ENCODE data around the gene AFAP1.

The AFAP1 gene

DNA sequence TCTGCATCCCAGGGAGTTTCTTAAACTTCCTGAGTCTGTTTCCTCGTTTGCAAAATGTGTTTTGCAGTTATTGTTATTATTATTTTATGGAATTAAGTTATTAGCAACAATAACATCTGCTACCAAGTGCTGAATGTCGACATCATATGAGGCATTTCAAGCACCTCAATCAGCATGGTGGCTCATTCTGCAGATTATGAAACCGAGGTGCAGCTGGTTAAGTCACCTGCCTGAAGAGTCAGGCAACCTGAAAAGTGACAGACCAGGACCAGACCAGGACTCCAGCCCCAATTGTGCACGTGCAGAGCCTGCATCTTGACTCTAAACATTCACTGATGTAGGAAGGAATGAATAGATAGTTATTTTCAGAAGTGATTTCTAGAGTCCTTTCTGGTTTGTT is 99.8 kb downstream of the AFAP1 start:
- DNase-seq, result no peak

DNA sequence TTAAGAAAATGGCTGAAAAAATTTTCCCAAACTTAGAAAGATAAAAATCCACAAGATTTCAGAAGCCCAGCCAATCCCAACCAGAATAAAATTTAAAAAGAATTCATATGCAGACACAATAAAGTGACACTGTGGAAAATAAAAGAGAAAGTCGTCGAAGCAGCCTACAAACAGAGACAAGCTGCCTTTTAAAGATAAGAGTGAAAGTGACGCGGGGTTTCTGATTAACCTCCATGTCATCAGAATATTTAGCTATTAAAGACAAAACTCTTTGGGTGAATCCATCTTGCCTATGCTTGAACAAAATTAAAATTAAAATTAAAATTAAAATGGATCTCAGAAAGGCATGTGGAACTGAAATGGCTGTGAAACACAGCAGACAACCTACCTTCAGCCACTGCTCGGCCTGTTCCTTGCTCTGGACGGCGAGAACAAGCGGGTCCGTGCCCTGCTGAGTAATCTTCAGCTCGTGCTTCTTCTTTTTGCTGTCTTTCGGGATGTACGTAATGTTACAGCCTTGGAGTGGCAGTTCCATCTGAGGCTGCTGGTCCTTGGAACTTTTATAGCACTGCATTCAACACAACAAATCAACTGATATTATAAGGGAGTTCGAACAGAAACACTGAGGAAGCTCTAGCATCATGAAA is 101.4 kb downstream of the AFAP1 start:
- DNase-seq, result no peak

DNA sequence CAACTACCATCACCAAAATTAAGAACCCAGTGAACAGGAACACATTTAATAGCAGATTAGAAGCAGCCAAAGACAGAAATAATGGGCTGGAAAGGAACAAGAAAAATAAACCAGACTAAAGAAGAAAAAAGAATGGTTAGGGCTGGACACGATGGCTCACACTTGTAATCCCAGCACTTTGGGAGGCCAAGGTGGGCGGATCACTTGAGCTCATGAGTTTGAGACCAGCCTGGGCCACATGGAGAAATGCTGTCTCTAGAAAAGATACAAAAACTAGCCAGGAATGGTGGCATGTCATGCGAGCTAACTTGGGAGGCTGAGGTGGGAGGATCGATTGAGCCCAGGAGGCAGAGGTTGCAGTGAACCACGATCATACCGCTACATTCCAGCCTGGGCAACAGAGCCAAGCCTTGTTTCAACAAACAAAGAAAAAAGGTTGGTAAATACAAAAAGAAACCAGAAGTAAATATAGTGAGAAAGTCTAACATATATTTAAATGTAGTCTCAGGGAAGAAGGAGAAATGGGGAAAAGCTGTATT is 102.0 kb downstream of the AFAP1 start:
- DNase-seq, result no peak

DNA sequence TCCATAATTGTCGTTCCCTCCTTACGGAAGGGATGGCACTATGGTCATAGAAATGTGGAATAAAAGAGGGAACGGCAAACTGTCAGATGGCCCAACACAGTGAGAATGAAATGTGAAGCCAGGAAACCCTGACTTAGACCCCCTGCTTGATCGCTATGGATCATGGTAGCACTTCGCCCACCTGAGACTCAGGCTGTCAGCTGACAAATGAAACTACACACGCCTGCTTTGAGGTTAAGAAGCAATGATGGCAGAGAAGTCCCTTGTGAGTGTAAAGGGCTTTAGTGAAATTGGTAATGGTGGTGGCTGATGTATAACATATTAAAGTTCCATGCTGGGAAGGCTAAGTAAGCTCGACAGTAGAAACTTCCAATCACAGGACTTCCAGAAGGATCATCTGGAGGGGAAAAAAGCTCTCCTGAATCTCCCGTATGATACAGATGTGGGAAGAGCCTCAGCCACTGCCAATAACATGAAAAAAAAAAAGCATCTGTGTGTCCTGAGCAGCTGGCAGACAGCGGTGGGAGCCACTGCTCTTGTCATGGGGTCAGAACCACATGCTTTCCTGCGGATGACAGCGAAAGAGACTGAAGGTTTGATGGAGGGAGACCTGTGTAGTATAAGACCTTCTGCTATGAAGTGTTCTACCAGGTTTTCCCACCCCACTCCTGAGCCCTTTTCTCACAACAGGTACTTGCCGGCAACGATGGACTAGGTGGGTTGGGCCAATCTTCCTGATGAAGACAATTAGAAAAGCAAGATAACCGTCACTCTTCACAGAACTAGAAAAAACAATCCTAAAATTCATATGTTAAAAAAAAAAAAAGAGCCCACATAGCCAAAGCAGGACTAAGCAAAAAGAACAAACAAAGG is 107.6 kb downstream of the AFAP1 start:
- no peak for DNase-seq

DNA sequence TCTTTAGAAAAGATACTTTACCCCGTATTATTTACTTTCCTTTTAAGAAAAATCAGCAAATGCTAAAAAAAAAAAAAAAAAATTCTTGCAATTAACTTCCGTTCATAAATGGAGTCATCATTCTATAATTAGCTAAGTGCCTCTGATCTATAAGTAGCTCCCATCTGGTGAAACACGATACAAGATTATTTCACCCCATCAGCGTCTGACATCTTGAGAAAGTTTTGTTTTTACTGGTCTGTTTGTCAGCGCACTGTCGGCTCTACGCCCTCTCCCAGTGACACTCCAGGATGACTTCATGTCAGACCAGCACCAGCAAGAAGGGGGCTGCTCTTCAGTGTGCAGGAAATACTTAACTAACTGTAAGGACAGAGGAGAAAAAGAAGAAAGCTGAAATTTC is 108.3 kb downstream of the AFAP1 start:
- DNase-seq, result no peak

DNA sequence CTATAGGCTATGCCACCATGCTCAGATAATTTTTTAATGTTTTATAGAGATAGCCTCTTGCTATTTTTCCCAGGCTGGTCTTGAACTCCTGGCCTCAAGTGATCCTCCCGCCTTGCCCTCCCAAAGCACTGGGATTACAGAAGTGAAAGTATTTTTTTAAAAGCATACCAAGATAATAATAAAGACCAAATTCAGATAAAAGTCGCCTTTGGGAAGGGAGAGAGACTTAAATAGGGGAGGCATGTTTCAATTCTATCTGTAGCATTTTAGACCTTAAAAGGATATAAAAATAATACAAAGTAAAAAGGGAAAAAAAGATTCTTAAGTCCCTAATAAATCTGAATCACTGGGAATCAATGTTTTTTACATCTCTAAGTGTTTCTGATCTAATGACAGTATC is 108.9 kb downstream of the AFAP1 start:
- no peak for DNase-seq

DNA sequence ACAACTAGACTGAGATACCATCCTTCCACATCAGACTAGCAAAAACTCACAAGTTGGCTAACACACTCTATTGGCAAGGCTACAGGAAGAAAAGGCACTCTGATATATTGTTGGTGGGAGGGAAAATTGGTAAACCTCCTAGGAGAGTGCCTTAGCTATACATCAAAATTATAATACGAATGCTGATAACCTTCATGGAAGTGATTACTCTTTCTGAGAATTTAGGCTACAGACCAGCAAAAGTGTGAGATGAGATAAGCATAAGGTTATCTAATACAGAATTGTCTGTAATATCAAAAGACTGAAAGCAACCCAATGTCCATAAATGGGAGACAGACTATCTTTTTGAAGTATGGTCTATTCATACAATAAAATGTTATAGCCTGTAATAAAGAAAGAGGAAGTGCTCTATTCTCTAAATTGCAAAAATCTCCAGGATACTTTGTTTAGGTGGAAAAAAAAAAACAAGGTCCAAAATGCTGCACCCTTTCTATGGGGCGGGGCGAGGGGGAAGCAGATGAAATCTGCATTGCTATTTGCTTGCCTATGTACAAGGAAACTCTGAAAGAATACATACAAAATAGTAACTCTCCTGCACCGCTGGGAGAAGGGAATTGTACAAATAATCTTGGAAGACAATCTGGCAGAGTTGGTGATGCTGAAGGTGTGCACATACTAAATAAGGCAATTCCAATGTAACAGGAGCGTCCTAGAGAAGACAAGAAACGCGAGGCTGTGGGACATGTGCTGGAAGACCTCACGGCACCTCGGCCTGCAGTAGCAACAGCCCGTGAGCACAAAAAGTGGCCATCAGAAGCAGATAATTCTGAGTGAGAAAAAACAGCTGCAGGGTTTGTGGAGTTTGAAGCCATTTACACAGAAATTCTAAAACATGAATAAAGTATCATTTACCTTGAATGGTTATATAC is 109.7 kb downstream of the AFAP1 start:
- no peak for DNase-seq

DNA sequence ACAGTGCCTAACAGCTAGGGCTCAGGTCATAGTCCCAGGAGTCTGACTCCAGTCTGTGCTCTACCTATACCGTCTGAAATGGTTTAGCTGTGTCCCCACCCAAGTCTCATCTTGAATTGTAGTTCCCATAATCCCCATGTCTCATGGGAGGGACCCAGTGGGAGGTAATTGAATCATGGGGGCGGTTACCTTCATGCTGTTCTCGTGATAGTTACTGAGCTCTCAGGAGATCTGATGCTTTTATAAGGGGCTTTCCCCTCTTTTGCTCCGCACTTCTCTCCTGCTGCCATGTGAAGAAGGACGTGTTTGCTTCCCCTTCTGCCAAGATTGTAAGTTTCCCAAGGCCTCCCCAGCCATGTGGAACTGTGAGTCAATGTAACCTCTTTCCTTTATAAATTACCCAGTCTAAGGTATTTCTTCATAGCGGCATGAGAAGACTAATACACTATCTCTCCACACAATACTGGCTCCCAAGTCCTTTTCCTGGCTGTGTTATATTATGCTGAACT is 110.8 kb downstream of the AFAP1 start:
- no peak for DNase-seq

DNA sequence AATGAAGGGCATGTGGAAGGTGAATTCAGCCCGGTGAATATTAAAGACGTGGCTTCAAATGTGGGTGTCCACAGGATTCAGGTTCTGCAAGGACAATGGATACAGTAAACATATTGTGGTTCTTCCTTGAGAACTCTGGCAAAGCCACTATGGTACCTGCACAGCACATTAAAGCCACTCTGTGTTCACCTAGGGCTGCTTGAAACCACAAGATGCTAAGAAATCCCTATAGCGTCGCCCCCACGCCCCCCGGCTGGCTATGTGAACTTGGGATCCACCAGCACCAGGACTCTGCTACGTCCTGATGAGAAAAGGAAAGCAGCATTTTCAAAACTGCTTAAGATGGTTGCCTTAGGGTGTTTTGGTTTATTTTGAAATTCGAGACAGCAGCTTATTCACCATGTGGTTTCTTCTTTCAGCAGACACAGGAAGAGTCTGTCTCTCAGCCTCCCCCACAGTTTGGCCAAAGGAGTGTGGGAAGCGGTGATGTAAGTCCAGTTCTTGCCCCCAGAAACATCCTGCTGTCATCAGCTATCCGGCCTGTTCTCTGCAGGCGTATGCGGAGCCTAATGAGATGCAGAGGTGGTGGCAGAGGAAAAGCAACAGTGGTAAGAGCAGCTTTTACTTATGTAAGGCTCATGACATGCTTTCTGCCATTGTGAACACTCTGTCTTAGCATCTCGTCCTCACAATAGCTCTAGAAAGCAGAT is 111.5 kb downstream of the AFAP1 start:
- no peak for DNase-seq

DNA sequence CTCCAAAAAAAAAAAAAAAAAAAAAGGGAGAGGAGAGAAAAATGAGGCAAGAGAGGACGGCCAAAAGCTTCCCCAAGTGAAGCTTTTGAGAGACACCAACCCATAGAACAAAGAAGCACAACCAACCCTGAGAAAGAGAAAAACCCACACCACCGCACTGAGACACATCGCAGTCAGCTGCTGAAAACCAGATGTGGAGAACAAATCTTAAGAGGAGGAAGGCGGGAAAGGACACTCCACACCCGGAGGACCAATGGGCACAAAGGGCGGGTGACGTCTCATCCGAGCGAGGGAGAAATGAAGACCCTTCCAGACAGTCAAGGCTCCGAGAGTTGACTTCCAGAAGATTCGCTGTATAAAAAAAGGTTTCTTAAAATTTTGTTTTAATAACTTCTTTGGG is 112.1 kb downstream of the AFAP1 start:
- DNase-seq, result no peak

DNA sequence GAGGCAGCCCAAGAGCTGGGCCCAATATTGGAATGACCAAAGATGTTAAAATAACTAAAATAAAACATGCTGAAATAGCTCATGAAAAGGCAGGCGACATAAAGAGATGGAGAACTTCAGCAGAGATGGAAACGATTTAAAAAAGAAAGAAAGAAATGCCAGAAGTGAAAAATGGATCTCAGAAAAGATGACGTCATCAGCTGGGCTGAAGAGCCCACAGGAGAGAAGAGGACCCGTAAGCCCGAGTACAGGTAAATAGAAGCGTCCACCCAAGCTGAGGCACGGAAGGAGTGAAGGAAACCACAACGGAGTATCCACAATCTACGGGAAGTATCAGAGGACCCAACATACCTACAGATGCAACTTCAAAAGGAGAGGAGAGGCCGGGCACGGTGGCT is 112.8 kb downstream of the AFAP1 start:
- no peak for DNase-seq

DNA sequence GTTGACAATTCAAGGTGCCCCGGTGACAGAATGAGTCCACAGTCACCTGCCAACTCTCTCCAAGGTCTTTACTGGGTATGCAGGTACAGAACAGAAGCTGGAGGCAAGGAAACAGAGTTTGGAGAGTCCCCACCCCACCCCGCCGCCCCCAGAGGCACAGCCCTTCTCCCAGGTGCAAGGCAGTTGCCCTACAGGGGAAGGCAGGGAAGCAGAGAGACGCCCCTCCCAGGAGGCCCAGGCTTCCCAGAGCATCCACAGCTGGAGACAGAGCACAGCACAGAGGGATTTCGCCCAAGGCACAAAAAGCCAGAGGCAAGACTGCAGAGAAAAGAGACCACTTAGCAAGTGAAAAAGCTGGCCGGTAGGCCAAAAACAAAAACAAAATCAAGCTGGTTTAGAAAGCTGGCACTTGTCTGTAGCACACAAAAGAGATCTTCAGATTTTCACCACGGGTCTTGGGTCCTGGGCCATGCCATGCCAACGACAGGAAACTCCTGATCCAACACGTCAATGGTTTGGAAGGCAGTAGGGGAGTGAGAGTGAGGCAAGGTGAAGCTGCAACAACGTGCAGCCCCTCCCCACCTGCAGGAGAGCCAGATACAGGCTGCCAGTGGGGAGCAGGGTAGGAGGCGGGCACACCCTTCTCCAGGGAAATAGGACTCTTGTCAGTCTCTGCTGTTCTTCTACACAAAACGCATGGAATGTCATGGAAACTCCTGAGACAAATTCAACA is 113.3 kb downstream of the AFAP1 start:
- no peak for DNase-seq

DNA sequence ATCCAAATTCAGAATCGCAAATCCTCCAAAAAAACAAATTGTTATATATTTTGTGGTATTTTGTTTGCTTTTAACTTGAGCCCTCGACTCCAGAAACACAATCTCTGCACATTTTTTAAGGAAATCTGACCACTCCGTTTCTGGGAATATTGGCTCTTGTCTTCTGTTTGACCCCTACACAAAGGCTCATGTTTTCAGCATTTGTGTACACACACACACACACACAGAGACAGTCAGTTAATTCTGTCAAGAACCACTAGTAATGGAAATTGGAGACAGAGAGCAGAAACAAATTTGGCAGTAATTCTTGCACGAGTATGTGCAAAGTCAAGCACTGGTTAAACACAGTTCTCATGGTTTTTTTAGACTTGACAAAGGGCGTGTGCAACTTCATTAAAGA is 115.4 kb downstream of the AFAP1 start:
- DNase-seq, result no peak

DNA sequence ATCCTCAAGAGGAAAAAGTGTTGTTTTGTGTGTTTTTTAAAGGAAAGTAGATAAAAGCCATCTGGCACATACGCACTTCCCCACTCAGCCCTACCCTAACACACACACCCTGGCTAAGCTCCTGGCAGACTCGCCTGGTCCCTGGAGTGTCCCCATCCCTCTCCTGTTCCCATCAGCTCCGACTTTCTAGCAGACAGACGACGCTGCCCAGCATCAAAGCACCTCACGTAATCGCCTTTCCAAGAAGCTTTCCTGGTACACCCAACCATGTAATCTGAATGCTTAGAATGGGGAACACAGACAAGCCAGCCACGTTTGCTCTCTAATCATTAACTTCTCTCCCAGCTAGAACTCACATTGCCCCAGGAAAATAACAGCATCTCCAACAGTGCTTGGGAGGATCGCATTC is 116.2 kb downstream of the AFAP1 start:
- DNase-seq, result no peak

DNA sequence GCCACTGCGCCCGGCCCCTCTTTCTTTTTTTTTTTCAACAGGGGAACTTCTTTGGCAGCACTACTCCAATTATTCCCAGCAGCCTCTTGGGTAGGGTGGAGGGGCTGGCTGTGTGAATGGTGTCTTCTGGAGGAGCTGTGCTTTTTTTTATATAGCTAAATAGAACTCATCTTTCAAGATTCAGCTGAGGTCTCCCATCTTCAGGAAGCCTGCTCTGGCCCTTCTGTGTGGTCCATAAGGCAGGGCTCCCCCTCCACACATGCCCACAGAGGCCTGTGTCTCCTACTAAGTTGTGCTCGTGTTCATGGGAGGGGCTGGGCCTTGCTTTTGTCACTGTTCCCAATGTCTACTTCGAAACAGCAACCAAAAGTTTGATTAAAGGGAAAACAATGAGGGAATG is 116.8 kb downstream of the AFAP1 start:
- no peak for DNase-seq

DNA sequence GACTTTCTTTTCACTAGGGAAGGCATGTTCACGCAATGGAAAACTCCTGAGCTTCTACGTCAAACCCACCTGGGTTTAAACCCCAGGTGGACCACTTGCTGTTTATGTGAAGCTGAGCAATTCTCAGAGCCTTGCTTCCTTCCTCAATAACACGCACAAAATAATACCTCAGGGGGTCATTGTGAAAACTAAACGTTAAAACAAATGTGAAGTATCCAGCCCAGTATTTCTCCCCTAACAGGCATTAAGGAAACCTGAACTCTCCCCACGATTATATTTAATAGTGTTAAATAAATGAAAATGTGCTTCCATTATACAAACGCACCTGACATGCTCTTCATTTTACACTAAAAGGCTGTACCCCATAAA is 117.5 kb downstream of the AFAP1 start:
- DNase-seq, result no peak

DNA sequence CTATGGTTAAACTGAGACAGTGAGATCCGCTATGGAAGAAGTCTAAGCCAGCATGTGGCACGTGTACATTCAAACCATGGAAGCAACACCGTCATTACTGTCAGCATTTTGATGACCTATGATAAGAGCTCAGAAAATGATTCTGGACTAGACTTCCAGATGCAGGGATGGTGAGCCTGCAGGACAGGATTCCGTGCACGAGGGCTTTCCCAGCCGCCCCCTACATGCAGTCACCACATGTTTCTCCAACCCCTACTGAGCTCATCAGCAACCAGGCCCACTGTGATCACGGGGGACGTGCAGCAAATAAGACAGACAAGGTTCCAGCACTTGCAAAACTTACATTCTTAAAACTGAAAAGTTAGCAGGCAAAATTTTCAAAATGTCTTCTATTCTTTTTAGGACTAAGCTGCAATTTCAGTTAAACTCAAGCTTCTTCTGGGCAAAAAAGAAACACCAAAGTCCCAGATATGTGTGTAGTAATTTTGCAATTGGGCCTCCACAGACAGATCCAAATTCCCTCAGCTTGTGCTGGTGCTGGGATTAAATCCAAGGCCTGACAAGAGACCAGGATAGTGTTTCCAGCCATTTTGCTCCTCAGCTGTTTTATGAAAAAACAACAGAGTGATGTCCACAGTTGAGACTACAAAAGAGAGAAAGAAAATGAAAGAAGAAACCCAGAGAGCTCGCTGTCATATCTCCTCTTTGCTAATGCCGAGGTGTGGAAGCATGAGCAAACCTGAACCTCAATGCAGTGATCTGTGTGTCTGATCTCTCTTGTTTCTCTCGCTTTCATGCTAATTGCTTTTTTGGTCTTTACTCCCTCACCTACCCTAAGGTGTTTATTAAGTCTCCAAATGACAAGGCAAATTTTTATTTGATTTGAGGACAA is 118.2 kb downstream of the AFAP1 start:
- no peak for DNase-seq

DNA sequence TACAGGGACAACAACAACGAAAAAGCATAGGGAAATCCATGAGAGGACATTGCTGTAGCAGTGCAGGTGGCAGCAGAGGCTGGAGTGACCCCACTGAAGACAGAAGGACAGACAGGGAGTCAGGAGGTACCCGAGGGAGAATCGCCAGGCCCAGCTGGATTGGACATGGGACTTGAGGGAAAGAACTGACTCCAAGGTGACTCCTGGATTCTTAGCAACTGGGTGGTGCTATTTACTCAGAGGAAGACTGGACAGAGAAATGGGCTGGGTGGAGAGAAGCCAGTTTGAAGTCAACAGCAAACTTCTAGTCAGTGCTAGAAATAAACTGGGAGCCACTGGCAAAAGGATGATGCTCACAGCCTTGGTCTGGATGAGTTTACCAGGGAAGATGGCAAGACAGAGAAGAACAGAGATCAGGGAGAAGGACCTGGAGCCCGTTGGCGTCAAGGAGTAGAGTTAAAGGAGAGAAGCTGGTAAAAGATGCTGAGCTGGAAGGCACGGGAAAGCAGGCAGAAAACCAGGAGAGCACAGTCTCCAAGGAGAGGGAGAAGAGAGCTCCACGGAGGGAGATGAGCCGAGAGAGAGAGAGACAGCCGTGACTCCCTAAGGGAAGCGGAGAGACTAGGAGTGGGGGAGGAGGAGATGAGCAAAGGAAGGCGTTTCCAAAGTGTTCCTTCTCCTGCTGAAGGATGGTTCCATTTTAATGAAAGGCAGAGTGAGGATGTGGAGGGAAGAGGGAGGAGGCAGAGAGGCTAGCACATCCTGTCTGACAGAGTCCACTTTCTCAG is 119.4 kb downstream of the AFAP1 start:
- DNase-seq, result no peak

DNA sequence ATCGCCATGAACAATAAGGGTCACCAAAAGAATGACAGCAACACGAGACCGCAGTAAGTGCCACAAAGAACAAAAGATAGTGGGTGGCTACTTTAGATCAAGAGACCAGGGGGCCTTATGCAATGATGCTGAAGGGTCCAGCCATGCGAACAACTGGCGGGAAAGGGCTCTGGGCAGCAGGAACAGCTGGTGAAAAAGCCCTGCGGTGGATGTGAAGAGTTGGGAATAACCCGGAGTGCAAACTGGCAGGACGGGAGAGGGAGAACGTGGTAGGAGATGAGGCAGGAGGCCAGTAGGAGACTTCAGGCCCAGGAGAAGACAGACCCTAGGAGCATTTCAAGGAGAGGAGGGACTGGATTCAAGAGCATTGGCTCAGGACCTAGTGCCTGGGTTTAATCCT is 120.2 kb downstream of the AFAP1 start:
- DNase-seq, result no peak

DNA sequence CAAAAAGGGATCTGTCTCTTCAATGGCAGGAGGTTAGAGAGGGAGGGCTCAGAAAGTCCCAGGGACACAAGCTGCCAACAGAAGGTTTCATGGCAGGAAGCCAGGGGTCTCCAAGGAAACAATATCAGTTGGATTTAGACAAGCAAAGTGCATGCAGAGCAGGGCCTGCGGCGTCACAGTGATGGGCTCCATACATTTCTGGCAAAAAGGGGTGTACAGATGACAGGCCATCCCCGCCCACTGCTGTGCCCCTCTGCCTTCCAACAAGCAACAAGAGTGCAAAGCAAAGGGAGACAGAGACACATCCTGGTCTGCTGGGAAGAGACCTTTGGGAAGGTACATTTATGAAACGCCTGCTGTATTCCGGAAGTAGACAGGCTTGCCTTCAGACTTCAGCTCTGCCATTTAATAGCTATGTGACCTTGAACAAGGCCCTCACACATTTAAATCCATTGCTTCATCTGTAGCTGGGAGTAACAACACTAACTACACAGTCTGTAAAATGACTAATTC is 121.2 kb downstream of the AFAP1 start:
- DNase-seq, result no peak

Measured in NCI-H187 treated with DMSO at 0.1 percent for 48 hours (cell line).